Caco-2 (cell line): ENCODE results near the gene MTERF4. TPM values are rescaled to one million over a fixed set of nuclear protein-coding genes. Genes with fewer than 3 reads are reported as not detected.

Experiments
- BruUV-seq: library from RNA; stranded (reverse); fragments of 400-500 nt; replicated peaks from 2 replicates; lab custom pipeline; 2021; lab: Mats Ljungman, UMichigan
- CTCF ChIA-PET: fragments of 300-600 bp; sonication (Branson Sonifier 250); formaldehyde crosslinking; loops from one replicate; lab custom pipeline; 2022; ENCODE audit warnings: antibody characterized with exemption; lab: Charles Lee
- POLR2A ChIA-PET: fragments of 300-600 bp; sonication (Branson Sonifier 250); formaldehyde crosslinking; loops from one replicate; lab custom pipeline; 2022; ENCODE audit warnings: antibody characterized with exemption; lab: Charles Lee
- DNase-seq, 2 experiments: peaks; one replicate each; pipeline versions ENCODE4 v3.0.0 to v3.0.0-alpha.2; 2020 to 2022
- H3K27me3 ChIP-seq: replicated peaks from 2 replicates; pipeline ENCODE4 v1.6.0; 2011; ENCODE audit warnings: low read length; ENCODE audit not compliant: control insufficient read depth, insufficient read depth
- H3K36me3 ChIP-seq: 2 replicates; pipeline ENCODE4 v1.5.1; 2011; ENCODE audit warnings: low read length; ENCODE audit not compliant: control insufficient read depth, insufficient read depth
- H3K4me1 ChIP-seq: fragments of 250-450 bp; sonication (Bioruptor Pico); 2 replicates; pipeline ENCODE4 v1.5.1; 2020; ENCODE audit warnings: mild to moderate bottlenecking
- H3K4me3 ChIP-seq: 2 replicates; pipeline ENCODE4 v1.5.1; 2011; ENCODE audit warnings: low read depth, mild to moderate bottlenecking, control low read depth, low read length
- H3K9me3 ChIP-seq: fragments of 250-450 bp; sonication (Bioruptor Pico); 2 replicates; pipeline ENCODE4 v1.5.1; 2020; ENCODE audit warnings: mild to moderate bottlenecking, moderate library complexity
- H3K27ac Mint-ChIP-seq: one replicate; pipeline ENCODE4 v1.8.0; 2022; ENCODE audit warnings: mixed read lengths; ENCODE audit not compliant: unreplicated experiment
- H3K27me3 Mint-ChIP-seq: one replicate; pipeline ENCODE4 v1.8.0; 2022; ENCODE audit warnings: mixed read lengths; ENCODE audit not compliant: insufficient read depth, unreplicated experiment
- H3K36me3 Mint-ChIP-seq: one replicate; pipeline ENCODE4 v1.8.0; 2022; ENCODE audit warnings: mild to moderate bottlenecking, mixed read lengths; ENCODE audit not compliant: insufficient read depth, unreplicated experiment
- H3K4me1 Mint-ChIP-seq: one replicate; pipeline ENCODE4 v1.8.0; 2022; ENCODE audit warnings: low read depth, mixed read lengths; ENCODE audit not compliant: unreplicated experiment
- H3K4me3 Mint-ChIP-seq: one replicate; pipeline ENCODE4 v1.8.0; 2022; ENCODE audit warnings: mild to moderate bottlenecking, moderate library complexity, mixed read lengths; ENCODE audit not compliant: unreplicated experiment
- H3K9me3 Mint-ChIP-seq: one replicate; pipeline ENCODE4 v1.8.0; 2022; ENCODE audit warnings: mixed read lengths; ENCODE audit not compliant: unreplicated experiment
- intact Hi-C: fragments of 100-400 bp; cut with micrococcal nuclease; formaldehyde crosslinking; loops from one replicate; pipeline ENCODE4 v1.10.0; 2022; ENCODE audit not compliant: unreplicated experiment
- total RNA-seq: library from RNA; stranded (reverse); gene quantifications from 2 replicates; pipeline ENCODE4 v1.2.3, GENCODE V29; 2022
- TF ChIP-seq, protein P1 (sequence below), 2 experiments: fragments of 200-600 bp in 1 of 2; IDR thresholded peaks; 1 replicate in 1 of 2; 2 replicates in 1 of 2; pipeline versions ENCODE4 v1.5.1 to v1.8.0; 2011 to 2022; ENCODE audit warnings: antibody characterized with exemption in 1 of 2, control low read depth in 1 of 2, inconsistent platforms in 1 of 2, low read depth in 1 of 2, low read length in 1 of 2, mild to moderate bottlenecking in 1 of 2, moderate library complexity in 1 of 2; ENCODE audit not compliant: insufficient read depth in 1 of 2, severe bottlenecking in 1 of 2, unreplicated experiment in 1 of 2

Gene MTERF4
- total RNA-seq, 1 experiment from 2014 or later: 22.2 TPM

DNA sequence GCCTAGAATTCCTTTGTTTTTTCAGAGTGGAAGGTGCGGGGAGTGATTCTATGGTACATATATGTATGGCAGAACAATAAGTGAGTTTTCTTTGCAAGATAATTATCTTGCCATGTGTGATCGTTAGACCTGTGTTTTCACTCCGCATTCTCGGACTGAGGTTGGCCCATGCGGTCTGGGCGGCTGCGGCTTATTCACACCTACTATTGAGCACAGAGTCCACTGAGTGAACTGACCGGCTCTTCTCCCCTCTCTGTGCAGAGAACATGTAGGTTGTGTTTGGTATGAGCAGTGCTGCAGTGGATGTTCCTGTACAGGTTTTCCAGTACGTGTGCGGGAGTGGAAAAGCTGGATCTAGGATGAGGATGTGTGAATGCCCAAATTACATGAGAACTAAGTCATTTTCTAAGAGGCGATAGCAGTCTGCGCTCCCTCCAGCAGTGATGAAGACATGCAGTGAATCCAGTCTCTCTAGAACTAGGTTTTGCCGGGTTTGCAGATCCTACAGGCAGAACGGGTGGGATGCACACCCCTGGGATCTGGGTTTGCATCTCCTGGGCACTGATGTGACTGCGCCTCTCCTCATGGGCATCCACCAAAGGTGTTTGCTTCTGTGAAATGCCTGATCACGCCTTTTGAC, 27.1 kb downstream of the MTERF4 start:
- Mint-ChIP-seq H3K4me3 (no peak overlapping the region), H3K36me3 (peaks cover 4% of the 10 kb centered on the region), H3K27ac (no peak overlapping the region), H3K27me3 (peaks cover 6% of the 10 kb centered on the region), H3K9me3 (no peaks in the 10 kb centered on the region), H3K4me1 (no peaks in the 10 kb centered on the region)
- no peaks in the 10 kb centered on the region for H3K36me3 ChIP-seq
- no peaks in the 10 kb centered on the region for H3K27me3 ChIP-seq
- TF ChIP-seq, protein P1, sequence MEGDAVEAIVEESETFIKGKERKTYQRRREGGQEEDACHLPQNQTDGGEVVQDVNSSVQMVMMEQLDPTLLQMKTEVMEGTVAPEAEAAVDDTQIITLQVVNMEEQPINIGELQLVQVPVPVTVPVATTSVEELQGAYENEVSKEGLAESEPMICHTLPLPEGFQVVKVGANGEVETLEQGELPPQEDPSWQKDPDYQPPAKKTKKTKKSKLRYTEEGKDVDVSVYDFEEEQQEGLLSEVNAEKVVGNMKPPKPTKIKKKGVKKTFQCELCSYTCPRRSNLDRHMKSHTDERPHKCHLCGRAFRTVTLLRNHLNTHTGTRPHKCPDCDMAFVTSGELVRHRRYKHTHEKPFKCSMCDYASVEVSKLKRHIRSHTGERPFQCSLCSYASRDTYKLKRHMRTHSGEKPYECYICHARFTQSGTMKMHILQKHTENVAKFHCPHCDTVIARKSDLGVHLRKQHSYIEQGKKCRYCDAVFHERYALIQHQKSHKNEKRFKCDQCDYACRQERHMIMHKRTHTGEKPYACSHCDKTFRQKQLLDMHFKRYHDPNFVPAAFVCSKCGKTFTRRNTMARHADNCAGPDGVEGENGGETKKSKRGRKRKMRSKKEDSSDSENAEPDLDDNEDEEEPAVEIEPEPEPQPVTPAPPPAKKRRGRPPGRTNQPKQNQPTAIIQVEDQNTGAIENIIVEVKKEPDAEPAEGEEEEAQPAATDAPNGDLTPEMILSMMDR (IDR thresholded peaks at IDR 0.05; ENCODE audit: insufficient read depth in 1 of 2, low read depth in 1 of 2, low read length in 1 of 2, severe bottlenecking in 1 of 2, unreplicated experiment in 1 of 2): no peak
- CTCF ChIA-PET: no interaction called here
- no TSS peak for BruUV-seq
- H3K9me3 ChIP-seq: no peaks in the 10 kb centered on the region
- no peak overlapping the region for H3K4me3 ChIP-seq
- POLR2A ChIA-PET: no interaction called here
- DNase-seq: no peak
- H3K4me1 ChIP-seq: no peaks in the 10 kb centered on the region
- intact Hi-C loops: no loop called here

DNA sequence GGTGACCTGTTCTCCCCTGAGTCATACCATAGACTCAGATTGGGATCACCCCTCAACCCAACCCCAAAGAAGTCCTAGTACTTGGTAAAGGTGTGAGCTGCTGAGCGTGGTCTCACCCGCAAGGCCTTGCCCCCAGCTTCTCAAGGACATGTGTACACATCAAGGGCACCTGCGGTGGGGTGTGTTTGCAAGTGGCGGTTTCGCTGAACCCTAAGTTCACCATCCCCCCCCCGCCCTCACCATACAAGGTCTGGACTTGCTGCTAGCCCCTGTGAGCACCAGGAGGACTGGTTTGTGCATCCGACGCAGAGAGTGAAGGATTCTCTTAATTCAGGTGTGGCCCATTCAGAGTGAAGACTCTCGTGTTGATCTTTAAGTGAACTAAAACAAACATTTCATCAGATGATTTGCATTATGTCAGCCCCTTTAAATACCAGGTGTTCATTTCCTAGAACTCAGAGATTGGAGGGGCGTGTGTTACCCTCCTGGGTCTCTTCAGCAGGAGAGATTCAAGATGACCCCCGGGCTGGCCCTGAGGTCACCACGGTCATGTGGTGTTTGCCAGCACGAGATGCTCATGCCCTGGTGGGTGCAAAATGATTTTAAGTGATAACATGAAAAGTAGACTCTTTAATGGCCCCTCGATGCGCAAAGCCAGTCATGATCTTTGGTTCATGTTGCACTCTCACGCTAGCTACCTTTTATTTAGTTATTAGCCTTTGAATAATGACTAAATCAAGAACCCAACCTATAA, 27.8 kb downstream of the MTERF4 start:
- no peak overlapping the region for H3K27ac Mint-ChIP-seq
- POLR2A ChIA-PET: no interaction called here
- BruUV-seq: no TSS peak

More for the DNA sequence above, 27.8 kb downstream of the MTERF4 start:
- no peak overlapping the region for H3K4me3 Mint-ChIP-seq
- H3K9me3 Mint-ChIP-seq: no peaks in the 10 kb centered on the region
- no peaks in the 10 kb centered on the region for H3K27me3 ChIP-seq
- peaks cover 4% of the 10 kb centered on the region for H3K36me3 Mint-ChIP-seq
- H3K36me3 ChIP-seq: no peaks in the 10 kb centered on the region
- CTCF ChIA-PET: no interaction called here
- TF ChIP-seq, protein P1 (IDR thresholded peaks at IDR 0.05; ENCODE audit: insufficient read depth in 1 of 2, low read depth in 1 of 2, low read length in 1 of 2, severe bottlenecking in 1 of 2, unreplicated experiment in 1 of 2): no peak
- H3K27me3 Mint-ChIP-seq: peaks cover 6% of the 10 kb centered on the region
- intact Hi-C loops: no loop called here
- no peaks in the 10 kb centered on the region for H3K9me3 ChIP-seq
- no peaks in the 10 kb centered on the region for H3K4me1 ChIP-seq
- no peak for DNase-seq
- H3K4me3 ChIP-seq: no peak overlapping the region
- no peaks in the 10 kb centered on the region for H3K4me1 Mint-ChIP-seq
